GM12878 (cell line): Measurements from ENCODE around the gene STXBP1. TPM values are rescaled to one million over a fixed set of nuclear protein-coding genes. Genes with fewer than 3 reads are reported as not detected.
"Not testable (repeated sequence)": the region's sequence is repeated elsewhere in the genome, so short reads cannot be mapped to it uniquely, and the experiment has no call there.

Experiments used
- ATAC-seq: fragments of 200-7000 bp; cut with Tn5 transposase; 3 replicates; pipeline ENCODE4 v1.9.1; 2020; ENCODE audit warnings: mild to moderate bottlenecking, moderate library complexity
- BruUV-seq: library from RNA; stranded (reverse); fragments of 400-500 nt; replicated peaks from 2 replicates; lab custom pipeline; 2021; lab: Mats Ljungman, UMichigan
- CTCF ChIA-PET: fragments of 300-600 bp; sonication (Branson Sonifier 250); formaldehyde crosslinking; extraction: SDS; loops from one replicate; lab custom pipeline; 2021; ENCODE audit warnings: inconsistent platforms; lab: Yijun Ruan, JAX
- POLR2A ChIA-PET: fragments of 350-600 bp; formaldehyde crosslinking; extraction: SDS; loops from one replicate; lab custom pipeline; 2021; ENCODE audit warnings: inconsistent platforms; lab: Charles Lee
- RAD21 ChIA-PET: fragments of 300-600 bp; sonication (Branson Sonifier 250); formaldehyde crosslinking; loops from one replicate; lab custom pipeline; 2023; ENCODE audit warnings: antibody characterized with exemption; ENCODE audit not compliant: unreplicated experiment; lab: Charles Lee
- SMC1A ChIA-PET: fragments of 300-600 bp; sonication (Branson Sonifier 250); formaldehyde crosslinking; loops from one replicate; lab custom pipeline; 2023; ENCODE audit not compliant: unreplicated experiment, uncharacterized antibody; lab: Charles Lee
- DNase-seq: peaks from one replicate; pipeline ENCODE4 v3.0.0-alpha.2; 2011; ENCODE audit warnings: low read depth, low spot score
- FAIRE-seq: peaks from 3 replicates; lab custom pipeline; 2011; peaks lifted over from hg19 to GRCh38; lab: Jason Lieb, UNC
- H2AFZ ChIP-seq: 2 replicates; pipeline ENCODE4 v1.6.0; 2011; ENCODE audit warnings: low read depth, low read length, control low read depth; ENCODE audit not compliant: control insufficient read depth
- H3K27ac ChIP-seq: 2 replicates; pipeline ENCODE4 v1.5.1; 2011; ENCODE audit warnings: control low read depth; ENCODE audit not compliant: control insufficient read depth, insufficient read depth
- H3K27me3 ChIP-seq, 2 experiments: replicated peaks in 1 of 2; 2 replicates each; pipeline versions ENCODE4 v1.6.0 to v1.6.1; 2011; ENCODE audit warnings: low read length in 1 of 2; ENCODE audit not compliant: control insufficient read depth in 2 of 2, insufficient read depth in 2 of 2
- H3K36me3 ChIP-seq, 2 experiments: 2 replicates each; pipeline ENCODE4 v1.5.1; 2011; ENCODE audit warnings: low read length in 1 of 2; ENCODE audit not compliant: control insufficient read depth in 2 of 2, insufficient read depth in 2 of 2
- H3K4me1 ChIP-seq: 2 replicates; pipeline ENCODE4 v1.6.1; 2011; ENCODE audit warnings: mild to moderate bottlenecking, low read length, moderate library complexity, mixed read lengths; ENCODE audit not compliant: control insufficient read depth, insufficient read depth
- H3K4me2 ChIP-seq: 2 replicates; pipeline ENCODE4 v1.6.0; 2011; ENCODE audit warnings: control low read depth; ENCODE audit not compliant: control insufficient read depth, insufficient read depth
- H3K4me3 ChIP-seq: fragments of 200-600 bp; sonication (generic); 2 replicates; pipeline ENCODE4 v1.5.1; 2016
- H3K79me2 ChIP-seq: 2 replicates; pipeline ENCODE4 v1.6.0; 2011; ENCODE audit warnings: low read length; ENCODE audit not compliant: control insufficient read depth, insufficient read depth
- H3K9ac ChIP-seq: 2 replicates; pipeline ENCODE4 v1.8.0; 2011; ENCODE audit warnings: low read length, control low read depth, mixed read lengths; ENCODE audit not compliant: control insufficient read depth, insufficient read depth
- H3K9me3 ChIP-seq: replicated peaks from 3 replicates; pipeline ENCODE4 v1.5.1; 2011; ENCODE audit warnings: mild to moderate bottlenecking, low read length; ENCODE audit not compliant: control insufficient read depth, insufficient read depth
- H4K20me1 ChIP-seq: 2 replicates; pipeline ENCODE4 v1.6.0; 2011; ENCODE audit not compliant: control insufficient read depth, insufficient read depth
- RB1 ChIP-seq: fragments of 450-650 bp; formaldehyde crosslinking; IDR thresholded peaks from 2 replicates; pipeline ENCODE4 v1.6.1; 2017; ENCODE audit warnings: mild to moderate bottlenecking, borderline replicate concordance
- SP1 ChIP-seq: IDR thresholded peaks from one replicate; pipeline ENCODE4 v1.6.1; 2011; ENCODE audit warnings: low read depth, low read length
- SREBF1 ChIP-seq: IDR thresholded peaks from 2 replicates; pipeline ENCODE4 v1.6.1; 2012; ENCODE audit warnings: mild to moderate bottlenecking, low read length
- WGBS: methylation state at CpG from one replicate; pipeline ENCODE4 v1.1.6; 2016; ENCODE audit warnings: low lambda C conversion rate; ENCODE audit not compliant: insufficient replicate concordance, insufficient coverage; ENCODE audit errors: missing lambda C conversion rate; 5-methylcytosine and 5-hydroxymethylcytosine counted together
- in situ Hi-C: fragments of 300-500 bp; cut with MboI; formaldehyde crosslinking; loops from 9 replicates; pipeline ENCODE4 v1.14.3; 2018; ENCODE audit warnings: mixed read lengths
- intact Hi-C: fragments of 100-400 bp; cut with micrococcal nuclease; formaldehyde crosslinking; loops from one replicate; pipeline ENCODE4 v1.14.2; 2022; ENCODE audit not compliant: unreplicated experiment
- polyA plus RNA-seq, 11 experiments: library from polyadenylated mRNA; depleted of rRNA in 4 of 11; unstranded in 6 of 11; stranded (reverse) in 5 of 11; fragments of >200 nt; fragmentation: Nextera tagmentation in 4 of 11; fragmentation: Illumina TruSeq in 1 of 11; extraction: Ambion mirVana in 4 of 11; extraction: Trizol in 1 of 11; gene quantifications; 1 replicate in 1 of 11; 2 replicates in 10 of 11; pipeline versions ENCODE4 v1.2.1 to v1.2.3, GENCODE V29; 2011 to 2016; ENCODE audit warnings: inconsistent platforms in 2 of 11, missing spikeins in 2 of 11, low read depth in 1 of 11
- total RNA-seq, 4 experiments: library from RNA; depleted of rRNA in 3 of 4; stranded (reverse); fragments of >200 nt in 3 of 4; fragmentation: Illumina TruSeq in 1 of 4; extraction: Trizol in 1 of 4; gene quantifications; 2 replicates each; pipeline versions ENCODE4 v1.2.1 to v1.2.3, GENCODE V29; 2013 to 2021
- TF ChIP-seq, protein P1 (sequence below): fragments of 450-650 bp; conservative IDR thresholded peaks from 2 replicates; pipeline ENCODE4 v1.6.1; 2017; ENCODE audit warnings: mild to moderate bottlenecking, moderate library complexity
- TF ChIP-seq, protein P2 (sequence below): IDR thresholded peaks from 2 replicates; pipeline ENCODE4 v1.6.1; 2012; ENCODE audit warnings: improper control_type of control experiment, low read depth, low read length; ENCODE audit not compliant: insufficient replicate concordance

STXBP1 gene
- total and polyA plus RNA-seq, 10 of the 15 experiments (the other 5 are each of a cell fraction or from before 2014, with no cell fraction given), result 0.08 to 0.85 (median 0.31) TPM; not detected in 3

DNA sequence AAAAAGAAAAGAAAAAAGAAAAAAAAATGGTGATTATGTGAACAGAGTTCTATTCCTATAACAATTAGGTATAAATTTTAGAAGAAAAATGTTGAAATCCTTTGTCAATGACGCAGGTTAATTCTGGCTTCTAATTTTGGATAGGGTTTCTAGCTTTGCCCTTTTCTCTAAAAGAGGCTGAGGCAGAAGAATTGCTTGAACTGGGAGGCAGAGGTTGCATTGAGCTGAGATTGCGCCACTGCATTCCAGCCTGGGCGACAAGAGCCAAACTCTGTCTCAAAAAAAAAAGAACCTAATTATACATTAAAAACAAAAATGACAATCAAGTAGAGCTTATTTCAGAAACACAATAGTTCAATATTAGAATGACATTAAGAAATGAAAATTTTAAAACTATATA is 2.9 kb downstream of the STXBP1 start (continued):
- TF ChIP-seq, protein P1, sequence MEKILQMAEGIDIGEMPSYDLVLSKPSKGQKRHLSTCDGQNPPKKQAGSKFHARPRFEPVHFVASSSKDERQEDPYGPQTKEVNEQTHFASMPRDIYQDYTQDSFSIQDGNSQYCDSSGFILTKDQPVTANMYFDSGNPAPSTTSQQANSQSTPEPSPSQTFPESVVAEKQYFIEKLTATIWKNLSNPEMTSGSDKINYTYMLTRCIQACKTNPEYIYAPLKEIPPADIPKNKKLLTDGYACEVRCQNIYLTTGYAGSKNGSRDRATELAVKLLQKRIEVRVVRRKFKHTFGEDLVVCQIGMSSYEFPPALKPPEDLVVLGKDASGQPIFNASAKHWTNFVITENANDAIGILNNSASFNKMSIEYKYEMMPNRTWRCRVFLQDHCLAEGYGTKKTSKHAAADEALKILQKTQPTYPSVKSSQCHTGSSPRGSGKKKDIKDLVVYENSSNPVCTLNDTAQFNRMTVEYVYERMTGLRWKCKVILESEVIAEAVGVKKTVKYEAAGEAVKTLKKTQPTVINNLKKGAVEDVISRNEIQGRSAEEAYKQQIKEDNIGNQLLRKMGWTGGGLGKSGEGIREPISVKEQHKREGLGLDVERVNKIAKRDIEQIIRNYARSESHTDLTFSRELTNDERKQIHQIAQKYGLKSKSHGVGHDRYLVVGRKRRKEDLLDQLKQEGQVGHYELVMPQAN, result no peak
- TF ChIP-seq, protein P2, sequence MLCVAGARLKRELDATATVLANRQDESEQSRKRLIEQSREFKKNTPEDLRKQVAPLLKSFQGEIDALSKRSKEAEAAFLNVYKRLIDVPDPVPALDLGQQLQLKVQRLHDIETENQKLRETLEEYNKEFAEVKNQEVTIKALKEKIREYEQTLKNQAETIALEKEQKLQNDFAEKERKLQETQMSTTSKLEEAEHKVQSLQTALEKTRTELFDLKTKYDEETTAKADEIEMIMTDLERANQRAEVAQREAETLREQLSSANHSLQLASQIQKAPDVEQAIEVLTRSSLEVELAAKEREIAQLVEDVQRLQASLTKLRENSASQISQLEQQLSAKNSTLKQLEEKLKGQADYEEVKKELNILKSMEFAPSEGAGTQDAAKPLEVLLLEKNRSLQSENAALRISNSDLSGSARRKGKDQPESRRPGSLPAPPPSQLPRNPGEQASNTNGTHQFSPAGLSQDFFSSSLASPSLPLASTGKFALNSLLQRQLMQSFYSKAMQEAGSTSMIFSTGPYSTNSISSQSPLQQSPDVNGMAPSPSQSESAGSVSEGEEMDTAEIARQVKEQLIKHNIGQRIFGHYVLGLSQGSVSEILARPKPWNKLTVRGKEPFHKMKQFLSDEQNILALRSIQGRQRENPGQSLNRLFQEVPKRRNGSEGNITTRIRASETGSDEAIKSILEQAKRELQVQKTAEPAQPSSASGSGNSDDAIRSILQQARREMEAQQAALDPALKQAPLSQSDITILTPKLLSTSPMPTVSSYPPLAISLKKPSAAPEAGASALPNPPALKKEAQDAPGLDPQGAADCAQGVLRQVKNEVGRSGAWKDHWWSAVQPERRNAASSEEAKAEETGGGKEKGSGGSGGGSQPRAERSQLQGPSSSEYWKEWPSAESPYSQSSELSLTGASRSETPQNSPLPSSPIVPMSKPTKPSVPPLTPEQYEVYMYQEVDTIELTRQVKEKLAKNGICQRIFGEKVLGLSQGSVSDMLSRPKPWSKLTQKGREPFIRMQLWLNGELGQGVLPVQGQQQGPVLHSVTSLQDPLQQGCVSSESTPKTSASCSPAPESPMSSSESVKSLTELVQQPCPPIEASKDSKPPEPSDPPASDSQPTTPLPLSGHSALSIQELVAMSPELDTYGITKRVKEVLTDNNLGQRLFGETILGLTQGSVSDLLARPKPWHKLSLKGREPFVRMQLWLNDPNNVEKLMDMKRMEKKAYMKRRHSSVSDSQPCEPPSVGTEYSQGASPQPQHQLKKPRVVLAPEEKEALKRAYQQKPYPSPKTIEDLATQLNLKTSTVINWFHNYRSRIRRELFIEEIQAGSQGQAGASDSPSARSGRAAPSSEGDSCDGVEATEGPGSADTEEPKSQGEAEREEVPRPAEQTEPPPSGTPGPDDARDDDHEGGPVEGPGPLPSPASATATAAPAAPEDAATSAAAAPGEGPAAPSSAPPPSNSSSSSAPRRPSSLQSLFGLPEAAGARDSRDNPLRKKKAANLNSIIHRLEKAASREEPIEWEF, result no peak
- TF ChIP-seq RB1 (no peak), SP1 (no peak), SREBF1 (no peak)

DNA sequence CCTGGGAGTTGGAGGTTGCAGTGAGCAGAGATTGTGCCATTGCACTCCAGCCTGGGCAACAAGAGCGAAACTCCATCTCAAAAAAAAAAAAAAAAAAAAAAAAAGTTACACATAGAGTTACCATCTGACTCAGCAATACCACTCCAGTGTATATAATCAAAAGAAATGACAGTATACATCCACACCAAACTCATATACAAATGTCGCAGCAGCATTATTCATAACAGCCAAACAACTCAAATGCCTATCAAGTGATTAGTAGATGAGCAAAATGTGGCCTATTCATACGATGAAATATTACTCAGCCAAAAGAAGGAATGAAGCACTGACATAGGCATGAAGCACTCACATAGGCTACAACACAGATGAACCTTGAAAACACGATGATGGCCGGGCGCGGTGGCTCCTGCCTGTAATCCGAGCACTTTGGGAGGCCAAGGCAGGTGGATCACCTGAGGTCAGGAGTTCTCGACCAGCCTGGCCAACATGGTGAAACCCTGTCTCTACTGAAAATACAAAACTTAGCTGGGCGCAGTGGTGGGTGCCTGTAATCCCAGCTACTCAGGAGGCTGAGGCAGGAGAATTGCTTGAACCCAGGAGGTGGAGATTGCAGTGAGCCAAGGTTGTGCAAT is 9.4 kb downstream of the STXBP1 start:
- in situ Hi-C loops, POLR2A ChIA-PET, CTCF ChIA-PET: not testable (repeated sequence)

More for the DNA sequence above, 9.4 kb downstream of the STXBP1 start:
- 58% methylated on average over 9 of the region's 10 CpGs for WGBS
- RAD21 ChIA-PET, H2AFZ ChIP-seq, H3K4me2 ChIP-seq, intact Hi-C loops, H3K4me3 ChIP-seq, H3K79me2 ChIP-seq, H4K20me1 ChIP-seq, H3K27me3 ChIP-seq, H3K9me3 ChIP-seq, FAIRE-seq, H3K9ac ChIP-seq, DNase-seq, H3K27ac ChIP-seq, H3K36me3 ChIP-seq, BruUV-seq, SMC1A ChIA-PET, ATAC-seq, H3K4me1 ChIP-seq: not testable (repeated sequence)
